Peyer's patch (tissue), 4 donors: ENCODE measurements around the gene NEDD4L.

ENCODE experiments used
- CTCF ChIP-seq, 6 experiments: fragments of 450-650 bp in 4 of 6; fragments of 200-600 bp in 2 of 6; sonication (generic) in 1 of 6; IDR thresholded peaks; one replicate each; pipeline ENCODE4 v1.5.1; 2017 to 2019; ENCODE audit warnings: antibody characterized with exemption in 6 of 6, mild to moderate bottlenecking in 3 of 6, moderate library complexity in 1 of 6
- POLR2A ChIP-seq, 2 donors: fragments of 450-650 bp; IDR thresholded peaks; one replicate each; pipeline ENCODE4 v1.5.1; 2017; ENCODE audit warnings: antibody characterized with exemption in 2 of 2, mild to moderate bottlenecking in 2 of 2, moderate library complexity in 2 of 2

GRCh38 chr18:58225101-58225500 is 181.1 kb downstream of the NEDD4L start:
- TF ChIP-seq POLR2A (IDR thresholded peaks at IDR 0.05) (no peak), CTCF (IDR thresholded peaks at IDR 0.05) (no peak)
